Measurements from ENCODE around the gene WNT1.

WNT1 gene

DNA sequence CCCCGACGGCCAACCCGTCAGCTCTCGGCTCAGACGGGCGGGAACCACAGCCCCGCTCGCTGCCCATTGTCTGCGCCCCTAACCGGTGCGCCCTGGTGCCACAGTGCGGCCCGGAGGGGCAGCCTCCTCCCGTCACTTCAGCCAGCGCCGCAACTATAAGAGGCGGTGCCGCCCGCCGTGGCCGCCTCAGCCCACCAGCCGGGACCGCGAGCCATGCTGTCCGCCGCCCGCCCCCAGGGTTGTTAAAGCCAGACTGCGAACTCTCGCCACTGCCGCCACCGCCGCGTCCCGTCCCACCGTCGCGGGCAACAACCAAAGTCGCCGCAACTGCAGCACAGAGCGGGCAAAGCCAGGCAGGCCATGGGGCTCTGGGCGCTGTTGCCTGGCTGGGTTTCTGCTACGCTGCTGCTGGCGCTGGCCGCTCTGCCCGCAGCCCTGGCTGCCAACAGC is at the start of gene WNT1:
TSS of gene WNT1 (plus strand) at position 32 of the 450 bp plus-strand sequence. CDS start at position 361, 329 bp downstream.
- H3K27ac Mint-ChIP-seq, result peak within 1 kb of the TSS; percentile 58
- no peaks in the 10 kb centered on the region for H3K9me3 Mint-ChIP-seq
- H3K4me3 Mint-ChIP-seq, result peak within 1 kb of the TSS; percentile 78
- peaks cover 86% of the 10 kb centered on the region for H3K27me3 Mint-ChIP-seq
- H3K36me3 Mint-ChIP-seq, result no peaks in the 10 kb centered on the region
- peaks cover 61% of the 10 kb centered on the region for H3K4me1 Mint-ChIP-seq
- no peak for ATAC-seq

DNA sequence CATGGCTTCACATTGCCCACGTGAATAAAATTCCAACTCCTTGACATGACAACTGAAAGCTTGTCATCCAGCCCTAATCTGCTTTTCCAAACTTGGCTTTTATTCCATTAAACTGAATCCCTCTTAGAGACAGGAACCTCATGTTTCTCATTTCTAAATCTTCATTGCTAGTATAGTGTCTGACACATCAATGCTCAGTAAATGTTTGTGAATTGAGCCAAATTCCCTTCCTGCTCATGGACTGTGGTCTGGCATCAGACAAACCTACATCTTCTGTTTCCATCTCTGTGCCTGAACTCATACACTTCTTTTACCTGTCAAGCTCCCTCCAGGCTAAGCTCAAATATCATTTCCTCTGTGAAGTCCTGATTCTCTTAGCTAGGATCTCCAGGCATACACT is 48.6 kb upstream of the WNT1 start:
- Mint-ChIP-seq H3K27me3 (no peaks in the 10 kb centered on the region), H3K36me3 (peaks cover 46% of the 10 kb centered on the region), H3K4me1 (peaks cover 17% of the 10 kb centered on the region), H3K27ac (no peak overlapping the region), H3K9me3 (no peaks in the 10 kb centered on the region), H3K4me3 (no peak overlapping the region)
- ATAC-seq, result no peak

DNA sequence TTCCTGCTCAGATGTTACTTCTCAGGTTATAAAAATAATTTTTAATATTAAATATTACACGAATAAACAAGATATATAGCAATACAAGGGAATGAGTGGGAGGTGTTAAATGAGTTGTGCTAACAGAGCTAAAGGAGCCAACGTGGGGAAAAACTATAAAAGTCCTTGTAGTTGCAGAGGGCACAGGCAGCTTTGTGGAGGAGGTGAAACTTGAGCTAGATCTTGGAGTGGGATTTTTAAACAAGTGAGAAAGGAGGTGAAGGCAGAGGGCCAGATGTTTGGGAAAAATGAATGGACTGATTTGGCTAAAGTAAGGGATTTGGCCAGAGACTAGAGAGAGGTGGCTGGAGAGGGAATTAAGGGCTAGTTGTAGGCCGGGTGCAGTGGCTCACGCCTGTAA is 47.6 kb upstream of the WNT1 start:
- no peak for ATAC-seq
- Mint-ChIP-seq H3K36me3 (peaks cover 53% of the 10 kb centered on the region), H3K9me3 (no peaks in the 10 kb centered on the region), H3K4me3 (no peak overlapping the region), H3K27ac (no peak overlapping the region), H3K4me1 (peaks cover 15% of the 10 kb centered on the region), H3K27me3 (no peaks in the 10 kb centered on the region)

DNA sequence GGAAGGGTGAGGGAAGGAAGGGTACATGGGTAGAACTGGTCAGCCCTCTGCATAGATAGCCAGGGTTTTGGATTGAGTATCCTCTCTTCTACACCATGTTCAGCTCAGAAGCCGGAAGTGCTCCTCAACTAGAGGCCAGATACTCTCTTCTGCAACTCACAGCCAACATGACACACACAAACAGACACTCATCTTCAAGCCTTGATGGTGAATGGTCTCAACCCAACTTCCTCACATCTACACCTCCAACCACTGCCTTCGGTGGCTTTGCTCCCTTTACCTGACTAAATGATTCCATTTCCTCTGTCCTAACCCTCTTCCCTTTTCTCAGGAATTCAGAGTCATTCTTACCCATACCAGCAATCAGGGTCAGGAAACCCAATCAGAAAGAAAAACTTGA is 45.2 kb upstream of the WNT1 start:
- no peak overlapping the region for H3K4me3 Mint-ChIP-seq
- no peak for ATAC-seq

DNA sequence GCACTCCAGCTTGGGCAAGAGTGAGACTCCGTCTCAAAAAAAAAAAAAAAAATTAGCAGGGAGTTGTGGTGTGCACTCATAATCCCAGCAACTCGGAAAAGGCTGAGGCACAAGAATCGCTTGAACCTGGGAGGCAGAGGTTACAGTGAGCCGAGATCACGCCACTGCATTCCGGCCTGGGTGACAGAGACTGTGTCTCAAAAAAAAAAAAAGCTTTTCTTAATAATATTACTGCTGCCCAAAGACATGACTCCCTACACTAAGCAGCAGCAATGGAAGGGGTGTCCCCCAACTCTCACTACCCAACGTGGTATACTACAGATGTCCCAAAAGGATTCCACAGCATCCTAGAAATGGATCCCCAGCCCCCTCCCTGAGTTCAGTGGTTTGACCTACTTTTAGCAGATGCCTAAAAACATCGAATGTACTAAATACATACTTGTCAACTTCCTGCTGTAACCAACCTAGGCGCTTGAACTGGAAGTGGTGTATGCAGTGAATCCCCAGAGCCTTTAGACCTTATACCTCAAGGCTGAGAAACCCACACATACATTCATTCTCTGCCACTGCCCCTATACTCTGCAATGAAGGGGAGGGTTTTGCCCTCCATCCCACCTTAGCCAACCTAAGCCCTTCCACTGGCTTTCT is 44.3 kb upstream of the WNT1 start:
- peaks cover 61% of the 10 kb centered on the region for H3K36me3 Mint-ChIP-seq
- no peak overlapping the region for H3K4me3 Mint-ChIP-seq
- H3K4me1 Mint-ChIP-seq, result peaks cover 18% of the 10 kb centered on the region
- no peak overlapping the region for H3K27ac Mint-ChIP-seq
- no peaks in the 10 kb centered on the region for H3K27me3 Mint-ChIP-seq
- no peaks in the 10 kb centered on the region for H3K9me3 Mint-ChIP-seq
- ATAC-seq, result no peak

More for the DNA sequence above, 45.2 kb upstream of the WNT1 start:
- no peaks in the 10 kb centered on the region for H3K9me3 Mint-ChIP-seq
- H3K4me1 Mint-ChIP-seq, result peaks cover 11% of the 10 kb centered on the region
- H3K27ac Mint-ChIP-seq, result no peak overlapping the region
- H3K36me3 Mint-ChIP-seq, result peaks cover 61% of the 10 kb centered on the region
- H3K27me3 Mint-ChIP-seq, result no peaks in the 10 kb centered on the region

DNA sequence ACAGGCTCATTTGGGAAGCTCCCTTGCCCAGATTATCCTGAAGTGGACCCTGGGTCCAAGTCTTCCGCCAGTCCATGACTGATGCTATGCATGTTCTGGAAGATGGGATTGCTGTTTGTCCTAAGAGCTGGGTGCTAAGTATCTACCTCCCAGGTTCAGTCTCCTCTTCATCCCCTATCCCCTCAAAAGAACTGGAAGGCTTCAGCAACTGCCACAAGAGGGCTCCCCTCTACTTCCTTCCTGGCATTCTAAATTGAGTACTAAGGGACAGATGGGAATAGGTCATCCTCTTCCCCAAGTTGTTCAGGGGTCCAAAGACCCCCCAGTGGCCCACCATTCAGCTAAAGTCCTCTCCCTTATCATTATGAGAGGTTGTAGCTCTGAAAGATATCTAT is 43.8 kb upstream of the WNT1 start:
- Mint-ChIP-seq H3K4me1 (peaks cover 23% of the 10 kb centered on the region), H3K36me3 (peaks cover 59% of the 10 kb centered on the region), H3K27me3 (no peaks in the 10 kb centered on the region), H3K4me3 (no peak overlapping the region), H3K27ac (no peak overlapping the region), H3K9me3 (no peaks in the 10 kb centered on the region)
- no peak for ATAC-seq

DNA sequence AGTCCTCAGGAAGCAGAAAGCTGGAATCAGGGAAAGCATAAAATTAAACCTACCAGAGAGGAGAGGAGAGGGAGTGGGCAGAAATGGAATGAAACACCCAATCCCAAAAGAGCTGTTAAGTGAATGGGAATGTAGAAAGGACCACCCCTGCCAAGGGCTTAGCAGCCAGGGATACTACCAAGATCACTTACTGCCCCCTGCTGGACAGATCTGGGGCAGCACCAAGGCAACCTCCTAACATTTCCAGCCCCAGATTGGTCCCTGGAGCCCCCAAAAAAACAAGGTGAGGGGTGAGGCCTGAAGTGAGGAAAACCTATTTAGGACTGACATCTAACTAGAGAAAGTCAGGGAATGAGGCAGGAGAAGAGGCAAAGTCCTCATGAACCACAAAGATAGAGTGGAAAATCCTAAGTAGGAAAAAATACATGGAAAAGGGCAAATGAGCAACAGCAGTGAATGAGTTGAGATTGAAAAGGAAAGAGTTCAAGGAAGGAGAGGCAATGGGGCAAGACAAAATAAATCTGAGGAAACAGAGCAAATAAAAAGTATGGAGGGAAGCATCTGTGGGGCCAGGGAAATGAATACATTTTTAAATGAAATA is 41.6 kb upstream of the WNT1 start:
- Mint-ChIP-seq H3K9me3 (no peaks in the 10 kb centered on the region), H3K36me3 (peaks cover 52% of the 10 kb centered on the region), H3K27ac (no peak overlapping the region), H3K4me3 (no peak overlapping the region), H3K4me1 (peaks cover 40% of the 10 kb centered on the region), H3K27me3 (no peaks in the 10 kb centered on the region)
- peak; percentile 56 for ATAC-seq

DNA sequence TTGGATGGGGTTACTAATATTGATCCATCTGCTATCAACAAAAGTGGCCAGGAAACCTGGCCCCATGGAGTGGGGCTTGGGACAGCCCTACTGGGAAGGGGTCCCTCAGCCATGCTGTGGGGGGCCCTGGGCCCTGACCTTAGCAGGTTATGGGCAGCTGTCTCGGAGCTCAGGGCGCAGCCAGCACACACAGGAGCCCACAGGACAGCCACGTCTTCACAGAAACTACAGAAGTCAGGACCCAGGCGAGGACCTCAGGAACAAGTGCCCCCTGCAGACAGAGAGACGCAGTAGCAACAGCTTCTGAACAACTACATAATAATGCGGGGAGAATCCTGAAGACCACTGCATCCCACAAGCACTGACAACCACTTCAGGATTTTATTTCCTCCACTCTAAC is 41.0 kb upstream of the WNT1 start:
- Mint-ChIP-seq H3K4me3 (no peak overlapping the region), H3K27me3 (no peaks in the 10 kb centered on the region), H3K9me3 (no peaks in the 10 kb centered on the region), H3K36me3 (peaks cover 55% of the 10 kb centered on the region), H3K27ac (no peak overlapping the region), H3K4me1 (peaks cover 46% of the 10 kb centered on the region)
- no peak for ATAC-seq

DNA sequence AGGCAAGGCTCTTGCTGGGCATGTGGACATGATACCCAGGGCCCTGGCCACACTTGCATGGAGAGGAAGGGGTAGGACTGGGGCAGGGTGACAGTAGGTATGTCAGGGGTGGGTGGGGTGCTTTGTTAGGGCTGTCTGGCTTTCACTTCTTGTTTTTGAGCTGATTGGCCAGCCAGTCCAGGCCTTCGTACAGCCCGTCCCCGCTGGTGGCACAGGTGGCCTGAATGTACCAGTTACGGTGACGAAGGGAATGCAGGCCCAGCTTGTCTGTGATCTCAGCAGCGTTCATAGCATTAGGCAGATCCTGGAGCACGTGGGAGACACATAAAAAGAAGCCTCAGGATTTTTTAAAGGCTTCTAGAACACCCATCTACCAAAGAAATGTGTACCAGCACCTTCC is 39.3 kb upstream of the WNT1 start:
- H3K27ac Mint-ChIP-seq, result peak overlapping the region; percentile 9
- H3K4me1 Mint-ChIP-seq, result peaks cover 51% of the 10 kb centered on the region
- H3K36me3 Mint-ChIP-seq, result peaks cover 53% of the 10 kb centered on the region
- no peaks in the 10 kb centered on the region for H3K27me3 Mint-ChIP-seq
- H3K9me3 Mint-ChIP-seq, result no peaks in the 10 kb centered on the region
- no peak overlapping the region for H3K4me3 Mint-ChIP-seq
- ATAC-seq, result peak; percentile 91

DNA sequence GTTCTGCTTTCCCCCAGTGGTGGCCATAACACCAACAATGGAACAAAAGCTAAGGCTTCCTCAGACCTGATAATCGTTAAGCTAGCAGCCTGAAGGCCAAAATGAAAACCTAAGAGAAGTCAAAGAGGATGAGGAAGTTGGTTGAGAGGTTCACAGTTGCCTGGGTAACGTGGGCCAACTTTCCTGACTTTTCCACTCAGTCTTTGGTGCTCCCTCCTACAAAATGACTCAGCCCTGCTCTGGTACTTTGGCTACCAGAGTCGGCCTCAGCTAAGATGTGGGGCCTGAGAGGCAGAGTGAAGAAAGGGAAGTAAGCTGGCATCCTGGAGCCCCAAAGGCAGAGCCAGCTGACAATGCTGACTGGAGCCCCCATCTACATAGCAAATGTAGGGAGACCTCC is 37.9 kb upstream of the WNT1 start:
- ATAC-seq, result peak; percentile 31
- peaks cover 43% of the 10 kb centered on the region for H3K36me3 Mint-ChIP-seq
- H3K27ac Mint-ChIP-seq, result peak overlapping the region; percentile 6
- H3K4me1 Mint-ChIP-seq, result peaks cover 51% of the 10 kb centered on the region
- no peaks in the 10 kb centered on the region for H3K9me3 Mint-ChIP-seq
- no peak overlapping the region for H3K4me3 Mint-ChIP-seq
- no peaks in the 10 kb centered on the region for H3K27me3 Mint-ChIP-seq

DNA sequence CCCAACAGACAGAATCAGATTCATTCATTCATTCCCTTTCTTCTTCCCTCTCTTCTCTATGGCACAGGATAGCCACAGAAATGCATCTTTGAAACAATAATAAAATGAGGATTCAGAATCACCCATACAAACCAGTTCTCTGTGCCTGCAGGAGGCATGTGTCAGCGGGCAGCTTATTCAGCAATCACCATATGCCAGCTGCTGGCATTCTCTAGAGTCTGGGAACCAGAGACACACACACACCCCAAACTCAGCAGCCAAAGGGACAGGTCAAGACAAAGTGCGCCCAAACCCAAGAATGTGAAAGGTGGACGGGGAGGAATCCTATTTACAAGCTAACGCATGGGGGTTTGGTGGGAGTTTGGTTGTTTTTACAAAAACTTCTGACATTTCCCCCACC is 34.9 kb upstream of the WNT1 start:
- no peak overlapping the region for H3K4me3 Mint-ChIP-seq
- H3K27me3 Mint-ChIP-seq, result no peaks in the 10 kb centered on the region
- no peaks in the 10 kb centered on the region for H3K9me3 Mint-ChIP-seq
- no peak for ATAC-seq
- H3K27ac Mint-ChIP-seq, result no peak overlapping the region
- peaks cover 45% of the 10 kb centered on the region for H3K4me1 Mint-ChIP-seq
- H3K36me3 Mint-ChIP-seq, result peaks cover 40% of the 10 kb centered on the region

DNA sequence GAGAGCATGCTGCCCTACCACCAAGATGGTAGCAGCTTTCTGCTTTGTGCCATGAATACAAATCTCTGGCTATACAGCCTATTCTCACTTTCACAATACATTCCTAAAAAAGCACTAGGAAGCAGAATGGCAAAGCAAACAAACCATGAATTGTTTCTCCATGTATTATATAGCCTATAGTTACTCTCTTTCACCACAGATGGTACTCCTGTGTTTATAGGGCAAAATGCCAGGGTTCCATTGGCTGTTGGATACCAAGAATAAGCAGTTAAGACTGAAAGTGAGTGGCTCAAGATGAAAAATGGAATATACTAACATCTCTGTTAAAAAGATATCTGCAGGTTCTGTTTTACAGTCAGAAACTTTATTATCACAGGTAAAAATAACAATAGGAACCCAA is 31.9 kb upstream of the WNT1 start:
- Mint-ChIP-seq H3K4me3 (no peak overlapping the region), H3K36me3 (peaks cover 43% of the 10 kb centered on the region), H3K9me3 (no peaks in the 10 kb centered on the region), H3K4me1 (peaks cover 30% of the 10 kb centered on the region), H3K27ac (no peak overlapping the region), H3K27me3 (no peaks in the 10 kb centered on the region)
- ATAC-seq, result no peak

DNA sequence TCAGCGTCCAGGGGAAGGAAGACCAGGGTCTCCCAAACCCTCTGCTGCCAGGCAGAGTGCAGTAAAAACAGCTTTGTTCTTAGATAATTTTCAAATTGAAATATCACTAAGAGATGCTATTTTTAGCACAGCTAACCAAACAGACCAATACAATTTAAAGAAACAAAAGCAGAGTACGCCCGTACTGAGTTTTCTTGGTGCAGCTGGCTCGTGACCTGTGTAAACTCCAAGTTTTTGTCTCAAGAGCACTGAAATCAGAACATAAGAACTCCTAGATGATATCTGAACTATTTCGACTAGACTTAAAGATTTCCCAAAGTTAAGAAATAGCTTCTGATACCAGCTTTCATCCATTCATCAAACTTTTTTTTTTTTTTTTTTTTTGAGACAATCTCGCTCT is 31.2 kb upstream of the WNT1 start:
- H3K4me3 Mint-ChIP-seq, result no peak overlapping the region
- ATAC-seq, result no peak
- H3K9me3 Mint-ChIP-seq, result no peaks in the 10 kb centered on the region
- no peak overlapping the region for H3K27ac Mint-ChIP-seq
- peaks cover 43% of the 10 kb centered on the region for H3K36me3 Mint-ChIP-seq
- H3K4me1 Mint-ChIP-seq, result peaks cover 26% of the 10 kb centered on the region
- no peaks in the 10 kb centered on the region for H3K27me3 Mint-ChIP-seq

DNA sequence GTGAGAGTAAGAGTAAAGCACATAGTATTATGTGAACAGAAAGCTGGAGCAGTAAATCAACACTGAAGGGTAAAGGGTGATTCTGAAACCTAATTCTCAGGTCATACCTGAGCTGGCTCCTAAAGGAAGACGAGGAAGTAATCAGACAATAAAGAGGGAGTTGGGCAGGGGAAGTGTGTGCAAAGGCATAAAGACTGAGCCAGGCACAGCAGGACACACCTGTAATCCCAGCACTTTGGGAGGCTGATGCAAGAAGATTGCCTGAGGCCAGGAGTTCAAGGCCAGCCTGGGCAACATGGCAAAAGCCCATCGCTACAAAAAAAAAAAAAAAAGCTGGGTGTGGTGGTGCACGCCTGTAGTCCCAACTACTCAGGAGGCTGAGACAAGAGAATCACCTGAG is 30.4 kb upstream of the WNT1 start:
- no peak overlapping the region for H3K4me3 Mint-ChIP-seq
- H3K27ac Mint-ChIP-seq, result no peak overlapping the region
- peaks cover 26% of the 10 kb centered on the region for H3K4me1 Mint-ChIP-seq
- ATAC-seq, result no peak
- peaks cover 40% of the 10 kb centered on the region for H3K36me3 Mint-ChIP-seq
- no peaks in the 10 kb centered on the region for H3K9me3 Mint-ChIP-seq
- no peaks in the 10 kb centered on the region for H3K27me3 Mint-ChIP-seq

DNA sequence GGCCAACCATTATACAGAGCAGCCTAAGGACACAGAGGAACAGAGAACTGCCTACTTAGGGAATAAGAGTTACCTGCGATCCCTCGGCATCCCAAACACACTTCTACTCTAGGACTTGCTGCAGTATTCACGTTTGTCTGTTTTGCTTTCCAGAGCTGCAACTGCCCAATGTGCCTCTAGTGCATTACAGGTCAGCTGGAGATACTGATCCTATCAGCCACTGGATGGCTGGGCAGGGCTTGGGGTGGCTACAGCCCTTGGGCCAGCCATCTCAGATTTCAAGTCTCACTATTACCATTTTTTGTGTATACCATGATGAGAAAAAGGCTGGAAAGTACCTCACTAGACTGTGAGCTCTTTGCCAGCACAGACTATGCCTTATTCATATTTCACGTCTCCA is 25.4 kb upstream of the WNT1 start:
- peaks cover 36% of the 10 kb centered on the region for H3K36me3 Mint-ChIP-seq
- no peaks in the 10 kb centered on the region for H3K9me3 Mint-ChIP-seq
- no peak for ATAC-seq
- H3K4me1 Mint-ChIP-seq, result peaks cover 64% of the 10 kb centered on the region
- H3K27ac Mint-ChIP-seq, result no peak overlapping the region
- no peaks in the 10 kb centered on the region for H3K27me3 Mint-ChIP-seq
- no peak overlapping the region for H3K4me3 Mint-ChIP-seq

DNA sequence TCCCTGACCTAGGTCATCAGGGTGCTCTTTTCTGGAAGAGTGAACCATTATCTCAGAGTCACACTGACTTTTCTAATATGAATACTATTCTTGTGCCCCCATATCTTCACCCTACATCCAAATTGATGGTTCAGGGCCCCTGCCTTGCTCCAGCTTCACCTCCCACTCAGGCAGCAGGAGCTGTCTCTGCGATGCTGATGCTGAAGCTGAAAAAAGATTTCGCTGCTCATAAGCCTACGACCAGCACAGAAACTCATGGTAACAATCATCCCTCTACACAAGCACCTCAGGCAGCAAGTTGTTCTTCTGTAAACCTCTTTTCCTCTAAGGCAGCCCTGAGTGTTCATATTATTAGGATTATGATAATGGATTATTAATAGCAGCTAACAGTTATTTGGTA is 24.1 kb upstream of the WNT1 start:
- Mint-ChIP-seq H3K36me3 (peaks cover 28% of the 10 kb centered on the region), H3K27me3 (no peaks in the 10 kb centered on the region), H3K9me3 (no peaks in the 10 kb centered on the region), H3K27ac (no peak overlapping the region), H3K4me3 (no peak overlapping the region), H3K4me1 (peaks cover 62% of the 10 kb centered on the region)
- no peak for ATAC-seq

Data from stimulated activated memory B cell treated with anti-CD40 and anti-IgM and Interleukin-4, amounts not matched to agents 10 μg/mL and 1 μg/mL and 100 μg/mL, for 72 hours (primary cell).